Body of pancreas (tissue), 4 donors: ENCODE data around the gene PTPRN2.

ENCODE experiments used
- CTCF ChIP-seq, 7 experiments: fragments of 450-650 bp in 4 of 7; fragments of 200-600 bp in 3 of 7; sonication (generic) in 3 of 7; IDR thresholded peaks; one replicate each; pipeline ENCODE4 v1.5.1; 2016 to 2019; ENCODE audit warnings: antibody characterized with exemption in 7 of 7
- POLR2A ChIP-seq, 3 donors: fragments of 450-650 bp; IDR thresholded peaks; one replicate each; pipeline ENCODE4 v1.6.1; 2016; ENCODE audit warnings: antibody characterized with exemption in 3 of 3, mild to moderate bottlenecking in 2 of 3

- TF ChIP-seq CTCF (IDR thresholded peaks at IDR 0.05) (no peak), POLR2A (IDR thresholded peaks at IDR 0.05) (no peak)
Observed at GRCh38 chr7:158491094-158491493, 96.5 kb downstream of the PTPRN2 start.
